Tibial nerve (tissue), 4 donors: Measurements from ENCODE around the gene SMAD5.

ENCODE experiments used
- EP300 ChIP-seq, 2 donors: sonication (generic); formaldehyde crosslinking; IDR thresholded peaks; one replicate each; pipeline ENCODE4 v1.6.1; 2017; ENCODE audit warnings: antibody characterized with exemption in 2 of 2, mild to moderate bottlenecking in 1 of 2
- POLR2A ChIP-seq, 2 donors: fragments of 450-650 bp; IDR thresholded peaks; one replicate each; pipeline ENCODE4 v1.6.1; 2017; ENCODE audit warnings: antibody characterized with exemption in 2 of 2, mild to moderate bottlenecking in 2 of 2, moderate library complexity in 2 of 2
- TF ChIP-seq, protein P1 (sequence below), 5 experiments: fragments of 200-600 bp in 3 of 5; fragments of 450-650 bp in 2 of 5; sonication (generic) in 3 of 5; IDR thresholded peaks; one replicate each; pipeline ENCODE4 v1.5.1; 2016 to 2019; ENCODE audit warnings: antibody characterized with exemption in 5 of 5, mild to moderate bottlenecking in 3 of 5, moderate library complexity in 2 of 5

DNA sequence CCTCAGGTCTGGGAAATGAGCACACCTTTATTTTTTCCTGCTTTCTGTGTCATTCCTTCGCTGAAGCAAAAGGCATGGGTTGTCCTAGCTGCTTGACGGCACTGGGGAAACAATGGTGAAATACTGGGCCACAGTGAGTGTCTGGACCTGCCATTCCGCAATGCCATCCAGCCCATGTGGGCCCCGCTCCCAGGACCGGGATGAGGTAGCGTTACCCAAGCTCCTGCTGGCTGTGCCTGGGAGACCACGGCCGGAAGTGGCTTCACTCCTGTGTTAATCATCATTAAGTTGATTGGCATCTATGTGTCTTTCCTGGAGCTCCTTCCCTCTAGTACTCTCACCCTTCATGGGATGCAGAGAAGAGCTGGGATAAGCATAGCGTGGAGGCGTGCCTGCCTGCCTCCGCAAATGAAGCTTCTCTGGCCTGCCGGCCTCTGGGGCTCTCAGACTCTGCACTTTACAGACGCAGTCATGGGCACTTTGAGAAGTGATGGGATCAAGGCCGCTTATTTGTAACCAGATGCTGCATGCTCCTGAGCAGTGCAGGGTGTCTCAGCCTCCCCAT is 76.8 kb downstream of the SMAD5 start:
- TF ChIP-seq, protein P1, sequence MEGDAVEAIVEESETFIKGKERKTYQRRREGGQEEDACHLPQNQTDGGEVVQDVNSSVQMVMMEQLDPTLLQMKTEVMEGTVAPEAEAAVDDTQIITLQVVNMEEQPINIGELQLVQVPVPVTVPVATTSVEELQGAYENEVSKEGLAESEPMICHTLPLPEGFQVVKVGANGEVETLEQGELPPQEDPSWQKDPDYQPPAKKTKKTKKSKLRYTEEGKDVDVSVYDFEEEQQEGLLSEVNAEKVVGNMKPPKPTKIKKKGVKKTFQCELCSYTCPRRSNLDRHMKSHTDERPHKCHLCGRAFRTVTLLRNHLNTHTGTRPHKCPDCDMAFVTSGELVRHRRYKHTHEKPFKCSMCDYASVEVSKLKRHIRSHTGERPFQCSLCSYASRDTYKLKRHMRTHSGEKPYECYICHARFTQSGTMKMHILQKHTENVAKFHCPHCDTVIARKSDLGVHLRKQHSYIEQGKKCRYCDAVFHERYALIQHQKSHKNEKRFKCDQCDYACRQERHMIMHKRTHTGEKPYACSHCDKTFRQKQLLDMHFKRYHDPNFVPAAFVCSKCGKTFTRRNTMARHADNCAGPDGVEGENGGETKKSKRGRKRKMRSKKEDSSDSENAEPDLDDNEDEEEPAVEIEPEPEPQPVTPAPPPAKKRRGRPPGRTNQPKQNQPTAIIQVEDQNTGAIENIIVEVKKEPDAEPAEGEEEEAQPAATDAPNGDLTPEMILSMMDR (IDR thresholded peaks at IDR 0.05): no peak
- no peak for TF ChIP-seq POLR2A (IDR thresholded peaks at IDR 0.05)
- no peak for TF ChIP-seq EP300 (IDR thresholded peaks at IDR 0.05)
